HG02623 (cell line): ENCODE data around the gene SLC22A17.

Experiments used
- ATAC-seq: cut with Tn5 transposase; IDR thresholded peaks from one replicate; pipeline ENCODE4 v1.9.1; 2021; ENCODE audit warnings: moderate library complexity; ENCODE audit not compliant: unreplicated experiment

The SLC22A17 gene

DNA sequence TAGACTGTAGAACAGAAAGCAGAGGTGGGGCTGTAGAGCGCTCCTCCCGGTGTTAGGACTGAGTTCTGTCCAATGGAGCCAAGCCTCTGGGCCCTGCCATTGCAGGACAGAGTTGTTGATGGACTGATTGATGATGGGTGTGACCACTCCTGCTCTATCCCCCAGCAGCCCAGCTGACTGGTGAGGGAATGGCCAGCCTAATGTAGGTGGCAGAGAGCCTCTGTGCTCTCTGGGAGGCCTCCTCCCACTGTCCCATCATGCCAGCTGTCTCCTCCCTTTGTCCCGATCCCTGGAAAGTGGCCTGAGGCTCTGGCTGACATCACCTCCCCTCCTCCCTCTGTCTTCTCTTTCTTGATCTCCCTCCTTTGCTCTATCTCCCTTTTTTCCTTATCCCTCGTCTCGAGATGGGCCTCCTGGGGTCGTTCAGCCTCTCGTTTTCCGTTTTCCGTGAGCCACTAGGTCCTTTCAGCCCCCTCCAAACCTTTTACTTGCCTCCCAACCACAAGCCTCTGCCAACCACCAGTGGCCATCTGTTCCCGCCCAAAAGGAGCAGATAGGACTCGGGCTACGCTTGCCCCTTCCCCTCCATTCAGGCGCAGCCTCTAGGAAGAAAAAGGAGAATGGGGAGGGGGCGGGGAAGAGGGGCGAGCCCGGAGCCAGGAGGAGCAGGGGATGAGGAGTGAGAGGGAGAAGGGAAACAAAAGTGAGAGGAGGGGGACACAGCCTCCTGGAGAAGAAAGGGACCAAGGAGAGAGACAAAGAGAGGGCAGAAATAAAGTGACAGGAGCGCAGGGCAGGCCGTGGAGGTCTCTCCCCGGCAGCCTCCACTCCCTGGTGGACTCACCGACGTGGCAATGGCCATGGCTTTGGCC is 11.7 kb upstream of the SLC22A17 start:
- ATAC-seq = no peak

GRCh38 chr14:23362200-23362599 is 9.5 kb upstream of the SLC22A17 start:
- ATAC-seq = no peak

DNA sequence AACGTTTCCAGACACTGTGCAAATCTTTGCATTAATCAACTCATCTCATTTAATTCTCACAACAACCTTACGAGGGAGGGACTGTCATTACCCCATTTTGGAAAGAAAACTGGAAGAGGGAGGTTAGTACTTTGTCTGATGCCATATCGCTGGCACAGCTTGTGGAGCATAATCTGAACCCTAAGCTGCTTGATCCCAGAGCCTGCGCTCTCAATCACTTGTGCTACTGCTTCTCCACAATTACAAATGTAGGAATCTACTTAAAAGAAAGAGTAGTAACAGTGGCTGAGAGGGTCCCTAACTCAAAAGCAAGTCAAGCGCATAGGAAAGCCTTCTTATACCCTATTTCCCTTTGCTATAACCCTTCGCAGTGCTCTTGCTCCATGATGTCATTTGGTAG is 9.1 kb upstream of the SLC22A17 start:
- ATAC-seq = no peak

- ATAC-seq = no peak
Measured at GRCh38 chr14:23361320-23361719, 8.6 kb upstream of the SLC22A17 start.

- ATAC-seq = no peak
Measured at GRCh38 chr14:23360496-23360895, 7.8 kb upstream of the SLC22A17 start.

DNA sequence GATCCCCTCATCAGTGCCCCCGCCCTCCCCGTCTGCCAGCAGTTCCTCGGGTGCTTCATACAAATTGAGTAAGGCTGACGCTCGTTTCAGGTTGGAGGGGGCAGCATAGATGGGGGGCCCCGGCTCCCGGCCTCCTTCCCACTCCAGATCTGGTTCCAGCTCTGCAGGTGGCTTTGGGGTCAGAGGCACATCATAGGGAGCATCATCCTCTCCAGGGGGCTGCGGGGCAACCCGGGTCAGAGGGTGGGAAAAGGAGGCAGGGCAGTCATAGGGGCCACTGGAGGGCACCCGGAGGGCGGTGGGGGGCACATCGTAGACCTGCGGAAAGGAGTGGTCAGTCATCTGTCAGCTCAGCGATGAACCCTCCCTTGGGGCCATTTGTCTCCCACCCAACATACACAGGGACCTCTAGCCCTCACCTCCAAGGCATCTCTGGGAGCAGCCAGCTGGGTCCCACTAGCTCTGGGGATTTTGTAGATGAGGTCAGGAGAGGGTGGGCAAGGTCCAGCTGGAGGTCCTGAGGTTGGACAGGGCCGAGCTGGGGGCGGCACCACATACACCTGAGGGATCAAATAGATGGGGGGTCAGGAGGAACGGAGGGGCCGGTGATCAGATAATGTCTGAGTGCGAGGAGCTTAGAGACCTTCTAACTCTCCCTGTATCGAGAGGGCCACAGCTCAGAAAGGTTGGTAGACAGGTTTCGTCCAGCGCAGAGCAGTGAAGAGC is 7.2 kb upstream of the SLC22A17 start:
- no peak for ATAC-seq

- ATAC-seq = no peak
Measured at GRCh38 chr14:23359167-23359626, 6.5 kb upstream of the SLC22A17 start.

DNA sequence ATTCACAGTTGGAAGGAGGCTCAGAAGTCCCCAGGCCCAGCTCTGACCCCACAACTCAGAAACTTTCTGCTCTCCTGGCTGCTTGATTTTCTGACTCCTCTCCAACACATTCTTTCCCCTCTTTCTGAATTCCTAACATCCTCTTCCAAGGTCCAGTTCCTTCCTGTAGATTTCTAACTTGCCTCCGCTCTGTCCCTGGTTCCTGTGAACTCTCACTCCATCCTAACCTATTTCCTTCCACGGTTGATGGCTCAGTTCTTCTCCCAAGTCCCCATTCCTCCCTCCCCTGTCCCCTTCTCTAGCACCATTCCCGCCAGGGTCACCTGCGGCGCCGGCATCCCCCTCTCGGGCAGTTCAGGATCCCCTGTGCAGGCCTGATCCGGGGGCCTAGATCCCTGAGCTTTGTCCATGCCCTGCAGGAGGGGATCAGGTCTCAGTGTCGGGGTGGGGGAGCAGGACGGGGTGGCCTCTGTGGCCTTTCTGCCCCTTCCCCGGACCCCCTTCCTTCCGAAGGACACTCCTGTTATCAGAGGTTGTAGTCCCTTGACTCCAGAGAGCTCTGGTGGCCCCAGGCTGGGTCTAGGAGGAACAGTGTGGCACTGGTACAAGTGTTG is 6.0 kb upstream of the SLC22A17 start:
- ATAC-seq = no peak

DNA sequence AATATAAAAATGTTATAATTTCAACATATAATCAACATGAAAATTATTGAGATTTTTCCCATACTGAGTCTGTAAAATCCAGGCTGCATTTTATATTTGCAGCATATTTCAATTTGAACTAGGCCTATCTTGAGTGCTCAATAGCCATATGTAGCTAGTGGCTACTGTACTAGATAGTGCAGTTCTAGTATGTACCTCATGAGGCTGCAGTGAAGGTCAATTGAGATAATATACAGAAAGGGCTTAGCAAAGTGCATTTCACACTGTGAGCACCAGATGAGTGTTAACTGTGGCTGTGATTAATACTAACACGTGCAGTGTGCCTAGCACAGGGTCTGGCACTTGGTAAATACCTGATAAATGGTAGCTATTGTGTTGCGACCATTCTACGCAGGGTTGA is 5.4 kb upstream of the SLC22A17 start:
- ATAC-seq = no peak

- no peak for ATAC-seq
Measured at GRCh38 chr14:23357261-23357660, 4.6 kb upstream of the SLC22A17 start.

DNA sequence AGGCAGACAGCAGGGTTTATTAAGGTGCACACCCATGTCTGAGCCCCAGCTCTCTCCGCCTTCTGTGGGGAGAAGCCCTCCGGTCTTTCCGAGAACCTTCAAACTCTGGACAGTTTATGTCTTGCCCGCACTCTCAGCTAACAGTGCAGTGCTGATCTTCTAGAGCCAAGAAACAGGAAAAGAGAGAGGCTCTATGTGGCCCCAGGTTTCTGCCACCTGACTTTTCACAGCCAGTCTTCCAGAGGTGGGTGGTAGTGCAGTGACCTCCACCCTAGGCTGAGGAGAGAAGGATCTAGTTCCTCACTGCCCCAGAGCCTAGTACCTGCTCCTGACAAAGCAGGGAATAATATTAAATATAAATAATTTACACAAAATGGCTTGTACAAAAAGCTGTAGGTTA is 4.0 kb upstream of the SLC22A17 start:
- ATAC-seq = no peak

DNA sequence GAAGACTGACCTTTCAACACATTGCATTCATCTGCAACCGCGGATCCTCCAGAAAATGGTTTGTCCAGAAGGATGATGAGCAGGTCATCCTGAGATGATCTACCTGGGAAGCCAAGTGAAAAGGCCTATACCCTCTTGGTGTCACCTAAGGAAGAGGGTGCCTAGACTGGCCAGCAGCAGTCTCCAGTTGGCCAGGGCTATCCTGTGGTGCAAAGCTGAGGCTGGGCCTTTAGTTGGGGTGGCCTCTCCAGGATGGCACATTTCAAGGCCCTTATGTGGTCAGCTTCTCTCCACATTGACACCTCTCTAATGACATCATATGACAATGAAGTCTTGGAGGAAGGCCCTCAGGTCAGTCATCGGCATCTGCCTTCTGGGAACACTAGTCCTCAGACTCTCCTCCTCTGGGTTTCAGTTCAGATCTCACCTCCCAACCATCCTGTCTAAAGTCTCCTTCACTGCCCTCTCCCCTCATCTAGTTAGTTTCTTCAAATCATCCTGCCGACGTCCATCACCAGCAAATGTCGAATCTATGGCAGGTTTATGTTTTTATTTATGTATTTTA is 3.3 kb upstream of the SLC22A17 start:
- no peak for ATAC-seq

DNA sequence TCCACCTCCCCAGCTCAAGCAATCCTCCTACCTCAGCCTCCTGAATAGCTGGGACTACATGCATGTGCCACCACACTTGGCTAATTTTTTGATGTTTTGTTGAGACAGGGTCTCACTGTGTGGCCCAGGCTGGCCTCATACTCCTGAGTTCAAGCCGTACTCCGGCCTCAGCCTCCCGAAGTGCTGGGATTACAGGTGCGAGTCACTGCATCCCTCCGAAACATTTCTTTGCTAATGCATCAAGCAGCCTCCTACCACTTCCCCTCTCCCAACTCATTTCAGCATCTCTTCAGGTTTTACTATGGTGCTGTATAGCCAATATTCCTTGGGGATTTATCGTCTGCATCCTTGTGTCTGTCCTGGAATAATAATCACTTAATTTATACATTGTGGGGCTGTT is 2.3 kb upstream of the SLC22A17 start:
- ATAC-seq = no peak

DNA sequence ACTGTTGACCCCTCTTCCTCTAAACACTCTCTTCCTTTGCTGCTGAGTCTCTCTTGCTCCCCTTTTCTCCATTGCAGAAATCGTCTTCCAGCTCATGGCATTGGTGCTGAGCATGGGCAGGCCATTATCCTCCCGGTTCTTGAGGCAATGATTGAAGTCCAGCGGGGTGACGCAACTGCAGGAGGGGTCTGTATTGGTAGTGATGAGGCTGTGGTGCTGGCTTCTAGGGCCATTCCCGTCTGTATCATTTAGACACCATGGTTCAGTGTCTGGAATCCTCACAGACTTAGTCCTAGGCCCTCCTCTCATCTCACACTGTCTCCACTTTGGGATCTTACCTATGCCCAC is 720 bp upstream of the SLC22A17 start:
- ATAC-seq = no peak

DNA sequence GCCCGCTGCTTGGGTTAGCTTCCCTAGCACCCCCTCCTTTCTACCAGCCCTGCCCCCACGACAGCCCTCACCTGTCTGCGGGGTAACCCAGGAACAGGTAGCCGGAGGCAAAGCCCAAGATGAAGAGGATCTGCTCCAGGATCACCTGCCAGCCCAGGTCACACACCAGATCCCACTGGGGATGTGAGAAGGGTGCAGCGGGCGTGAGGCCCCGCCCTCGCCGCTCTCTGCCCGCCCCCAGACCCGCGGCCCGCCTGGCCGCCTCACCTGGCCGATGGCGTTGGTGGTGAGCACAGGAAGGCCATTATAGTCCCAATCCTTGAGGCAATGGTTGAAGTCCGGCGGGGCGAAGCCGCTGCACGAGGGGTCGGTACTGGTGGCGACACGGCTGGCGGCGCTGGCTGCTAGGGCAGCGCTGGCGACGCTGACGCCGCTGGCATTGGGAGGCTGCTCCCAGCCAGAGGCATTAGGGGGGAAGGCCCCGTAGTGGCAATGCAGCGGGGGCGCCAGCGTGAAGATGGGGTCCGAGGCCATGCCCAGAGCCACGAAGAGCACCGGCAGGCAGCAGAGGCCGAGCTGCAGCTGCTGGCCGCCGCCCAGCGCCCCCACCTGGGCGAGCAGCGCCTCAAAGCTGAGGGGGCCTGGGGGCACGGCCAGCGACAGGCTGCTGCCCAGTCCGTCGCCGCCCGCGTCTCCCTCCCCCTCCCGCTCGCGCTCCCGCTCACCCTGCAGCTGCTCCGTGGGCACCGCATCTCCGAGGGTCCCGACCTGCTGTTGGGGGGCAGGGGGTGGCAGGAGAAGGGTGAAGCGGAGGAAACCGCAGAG is 794 bp downstream of the SLC22A17 start:
- ATAC-seq = no peak

GRCh38 chr14:23349156-23349845 is 3.4 kb downstream of the SLC22A17 start:
- no peak for ATAC-seq

GRCh38 chr14:23348297-23348655 is 4.4 kb downstream of the SLC22A17 start:
- ATAC-seq = no peak

- ATAC-seq = no peak
Measured at GRCh38 chr14:23347406-23348296, 5.0 kb downstream of the SLC22A17 start.

DNA sequence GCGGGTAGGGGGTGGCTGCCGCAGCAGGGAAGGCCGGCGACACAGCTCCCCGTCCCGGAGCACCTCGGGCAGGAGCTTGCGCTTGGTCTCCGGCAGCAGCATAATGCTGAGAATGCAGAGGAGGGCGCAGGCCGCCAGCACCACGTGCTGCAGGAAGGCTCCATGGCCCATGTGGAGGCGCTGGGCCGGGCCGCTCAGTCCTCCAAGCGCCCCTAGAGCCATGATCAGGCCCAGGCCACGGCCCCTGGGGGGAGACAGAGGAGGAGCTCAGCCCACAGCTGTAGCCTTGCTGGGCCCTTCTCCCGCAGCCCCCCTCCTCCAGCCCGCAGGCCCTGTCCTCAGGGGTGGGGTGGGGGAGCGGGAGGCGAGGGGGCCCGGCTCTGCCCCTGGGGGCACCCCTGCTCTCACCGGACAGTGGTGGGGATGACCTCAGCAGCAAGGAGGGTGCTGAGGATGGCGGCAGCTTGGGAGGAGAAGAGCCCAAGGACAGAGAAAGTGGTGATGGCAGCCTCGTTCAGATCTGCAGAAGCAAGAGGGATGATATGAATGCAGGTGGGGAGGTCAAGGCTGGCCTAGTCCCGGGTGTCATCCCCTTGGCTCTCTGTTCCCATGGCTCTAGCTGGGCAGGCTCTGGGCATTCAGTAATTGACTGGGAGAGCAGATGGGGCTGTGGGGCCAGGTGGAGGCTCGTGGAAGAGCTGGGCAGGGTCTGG is 5.8 kb downstream of the SLC22A17 start:
- no peak for ATAC-seq
